ENCODE results near the gene PATJ.
A peak's percentile ranks its signal among the peaks of the same experiment; 100 is the strongest.

PATJ gene

GRCh38 chr1:62111084-62111483 is 368.8 kb downstream of the PATJ start:
- H3K79me2 ChIP-seq (ENCODE audit: control insufficient read depth, insufficient read depth, low read length, poor library complexity), result no peaks in the 10 kb centered on the region
- H2BK12ac ChIP-seq (ENCODE audit: low read length), result no peak overlapping the region
- no peak overlapping the region for H3K4ac ChIP-seq (ENCODE audit: low read depth, low read length)
- H2BK120ac ChIP-seq (ENCODE audit: insufficient read depth, low read length, poor library complexity), result no peak overlapping the region
- no peak overlapping the region for H2AK5ac ChIP-seq (ENCODE audit: low read length)
- no peak overlapping the region for H2BK5ac ChIP-seq (ENCODE audit: low read depth, low read length, poor library complexity)
- no peak overlapping the region for H4K12ac ChIP-seq (ENCODE audit: low read depth, low read length)
- peaks cover 0 to 2% of the 10 kb centered on the region in 2 experiments for H3K36me3 ChIP-seq (ENCODE audit: control insufficient read depth in 1 of 2, insufficient read depth in 2 of 2, low read length in 2 of 2)
- H3K23ac ChIP-seq (ENCODE audit: low read length), result no peak overlapping the region
- H3K9me3 ChIP-seq (ENCODE audit: insufficient read depth, low read depth, low read length), result no peaks in the 10 kb centered on the region
- H3K4me2 ChIP-seq (ENCODE audit: low read length), result no peak overlapping the region
- no peak overlapping the region for H3K18ac ChIP-seq (ENCODE audit: low read length)
- H4K91ac ChIP-seq (ENCODE audit: low read depth, low read length), result no peak overlapping the region
- H3K4me1 ChIP-seq (ENCODE audit: control insufficient read depth in 1 of 2, insufficient read depth in 2 of 2, low read length in 2 of 2), result no peaks in the 10 kb centered on the region
- H2AFZ ChIP-seq (ENCODE audit: insufficient read depth, low read length, poor library complexity), result no peak overlapping the region
- H3K14ac ChIP-seq (ENCODE audit: low read length), result no peak overlapping the region
- no peak overlapping the region for H3K27ac ChIP-seq (ENCODE audit: low read depth, low read length)
- H3K4me3 ChIP-seq (ENCODE audit: low read depth, low read length), result no peak overlapping the region
- H4K8ac ChIP-seq (ENCODE audit: low read depth, low read length), result no peak overlapping the region
- WGBS (ENCODE audit: extremely low coverage, insufficient coverage, insufficient read length), result no CpG with 5 or more reads among the region's 1 CpG
- no peak overlapping the region for H3K9ac ChIP-seq (ENCODE audit: low read length)
- no peaks in the 10 kb centered on the region for H3K79me1 ChIP-seq (ENCODE audit: low read length)
- DNase-seq, result no peak
- H3K27me3 ChIP-seq (ENCODE audit: insufficient read depth, low read length), result no peaks in the 10 kb centered on the region

- peaks cover 0 to 4% of the 10 kb centered on the region in 2 experiments for H3K36me3 ChIP-seq (ENCODE audit: control insufficient read depth in 1 of 2, insufficient read depth in 2 of 2, low read length in 2 of 2)
- no peak overlapping the region for H2BK120ac ChIP-seq (ENCODE audit: insufficient read depth, low read length, poor library complexity)
- H3K79me1 ChIP-seq (ENCODE audit: low read length), result no peaks in the 10 kb centered on the region
- H3K27ac ChIP-seq (ENCODE audit: low read depth, low read length), result no peak overlapping the region
- no peak overlapping the region for H2AFZ ChIP-seq (ENCODE audit: insufficient read depth, low read length, poor library complexity)
- no peak overlapping the region for H4K91ac ChIP-seq (ENCODE audit: low read depth, low read length)
- H4K12ac ChIP-seq (ENCODE audit: low read depth, low read length), result no peak overlapping the region
- no peak overlapping the region for H3K4ac ChIP-seq (ENCODE audit: low read depth, low read length)
- H4K8ac ChIP-seq (ENCODE audit: low read depth, low read length), result no peak overlapping the region
- H3K9me3 ChIP-seq (ENCODE audit: insufficient read depth, low read depth, low read length), result no peaks in the 10 kb centered on the region
- H3K4me3 ChIP-seq (ENCODE audit: low read depth, low read length), result no peak overlapping the region
- no peak overlapping the region for H3K18ac ChIP-seq (ENCODE audit: low read length)
- H3K23ac ChIP-seq (ENCODE audit: low read length), result no peak overlapping the region
- H3K79me2 ChIP-seq (ENCODE audit: control insufficient read depth, insufficient read depth, low read length, poor library complexity), result no peaks in the 10 kb centered on the region
- H3K4me1 ChIP-seq (ENCODE audit: control insufficient read depth in 1 of 2, insufficient read depth in 2 of 2, low read length in 2 of 2), result no peaks in the 10 kb centered on the region
- no peak overlapping the region for H2BK12ac ChIP-seq (ENCODE audit: low read length)
- no peak overlapping the region for H2AK5ac ChIP-seq (ENCODE audit: low read length)
- H3K9ac ChIP-seq (ENCODE audit: low read length), result no peak overlapping the region
- H3K14ac ChIP-seq (ENCODE audit: low read length), result no peak overlapping the region
- no peak for DNase-seq
- H3K4me2 ChIP-seq (ENCODE audit: low read length), result no peak overlapping the region
- H2BK5ac ChIP-seq (ENCODE audit: low read depth, low read length, poor library complexity), result no peak overlapping the region
- H3K27me3 ChIP-seq (ENCODE audit: insufficient read depth, low read length), result no peaks in the 10 kb centered on the region
These were observed 371.2 kb downstream of the PATJ start for GRCh38 chr1:62113507-62113906.

- H3K4me2 ChIP-seq (ENCODE audit: low read length), result no peak overlapping the region
- WGBS (ENCODE audit: extremely low coverage, insufficient coverage, insufficient read length), result no CpG with 5 or more reads among the region's 6 CpGs
- H3K9ac ChIP-seq (ENCODE audit: low read length), result no peak overlapping the region
- H4K8ac ChIP-seq (ENCODE audit: low read depth, low read length), result no peak overlapping the region
- H3K79me1 ChIP-seq (ENCODE audit: low read length), result no peaks in the 10 kb centered on the region
- H3K14ac ChIP-seq (ENCODE audit: low read length), result no peak overlapping the region
- H3K27ac ChIP-seq (ENCODE audit: low read depth, low read length), result no peak overlapping the region
- H3K9me3 ChIP-seq (ENCODE audit: insufficient read depth, low read depth, low read length), result no peaks in the 10 kb centered on the region
- no peaks in the 10 kb centered on the region for H3K27me3 ChIP-seq (ENCODE audit: insufficient read depth, low read length)
- DNase-seq, result no peak
- H3K79me2 ChIP-seq (ENCODE audit: control insufficient read depth, insufficient read depth, low read length, poor library complexity), result no peaks in the 10 kb centered on the region
- H3K4me3 ChIP-seq (ENCODE audit: low read depth, low read length), result no peak overlapping the region
- no peak overlapping the region for H4K12ac ChIP-seq (ENCODE audit: low read depth, low read length)
- no peak overlapping the region for H3K23ac ChIP-seq (ENCODE audit: low read length)
- no peak overlapping the region for H2BK12ac ChIP-seq (ENCODE audit: low read length)
- no peak overlapping the region for H2AK5ac ChIP-seq (ENCODE audit: low read length)
- peaks cover 2% of the 10 kb centered on the region in 2 experiments for H3K4me1 ChIP-seq (ENCODE audit: control insufficient read depth in 1 of 2, insufficient read depth in 2 of 2, low read length in 2 of 2)
- H3K4ac ChIP-seq (ENCODE audit: low read depth, low read length), result no peak overlapping the region
- no peak overlapping the region for H2AFZ ChIP-seq (ENCODE audit: insufficient read depth, low read length, poor library complexity)
- H3K36me3 ChIP-seq (ENCODE audit: control insufficient read depth in 1 of 2, insufficient read depth in 2 of 2, low read length in 2 of 2), result peaks cover 2 to 4% of the 10 kb centered on the region in 2 experiments
- H2BK5ac ChIP-seq (ENCODE audit: low read depth, low read length, poor library complexity), result no peak overlapping the region
- no peak overlapping the region for H4K91ac ChIP-seq (ENCODE audit: low read depth, low read length)
- no peak overlapping the region for H3K18ac ChIP-seq (ENCODE audit: low read length)
- H2BK120ac ChIP-seq (ENCODE audit: insufficient read depth, low read length, poor library complexity), result no peak overlapping the region
These were observed 374.9 kb downstream of the PATJ start for GRCh38 chr1:62117018-62117750.

- Histone ChIP-seq H3K4ac (ENCODE audit: low read depth, low read length) (no peak overlapping the region), H4K91ac (ENCODE audit: low read depth, low read length) (no peak overlapping the region), H2AK5ac (ENCODE audit: low read length) (no peak overlapping the region), H2BK5ac (ENCODE audit: low read depth, low read length, poor library complexity) (peak overlapping the region; percentile 77), H4K8ac (ENCODE audit: low read depth, low read length) (no peak overlapping the region), H3K9ac (ENCODE audit: low read length) (no peak overlapping the region), H3K36me3 (ENCODE audit: control insufficient read depth in 1 of 2, insufficient read depth in 2 of 2, low read length in 2 of 2) (peaks cover 11 to 14% of the 10 kb centered on the region in 2 experiments), H3K4me1 (ENCODE audit: control insufficient read depth in 1 of 2, insufficient read depth in 2 of 2, low read length in 2 of 2) (peaks cover 0 to 2% of the 10 kb centered on the region in 2 experiments), H3K9me3 (ENCODE audit: insufficient read depth, low read depth, low read length) (no peaks in the 10 kb centered on the region), H3K23ac (ENCODE audit: low read length) (no peak overlapping the region), H2BK120ac (ENCODE audit: insufficient read depth, low read length, poor library complexity) (no peak overlapping the region), H4K12ac (ENCODE audit: low read depth, low read length) (no peak overlapping the region), H3K27me3 (ENCODE audit: insufficient read depth, low read length) (no peaks in the 10 kb centered on the region), H2BK12ac (ENCODE audit: low read length) (no peak overlapping the region), H3K79me1 (ENCODE audit: low read length) (no peaks in the 10 kb centered on the region), H3K18ac (ENCODE audit: low read length) (no peak overlapping the region), H3K14ac (ENCODE audit: low read length) (no peak overlapping the region), H3K4me2 (ENCODE audit: low read length) (no peak overlapping the region), H2AFZ (ENCODE audit: insufficient read depth, low read length, poor library complexity) (no peak overlapping the region), H3K79me2 (ENCODE audit: control insufficient read depth, insufficient read depth, low read length, poor library complexity) (no peaks in the 10 kb centered on the region), H3K4me3 (ENCODE audit: low read depth, low read length) (no peak overlapping the region), H3K27ac (ENCODE audit: low read depth, low read length) (peak overlapping the region; percentile 42)
- no CpG with 5 or more reads among the region's 5 CpGs for WGBS (ENCODE audit: extremely low coverage, insufficient coverage, insufficient read length)
- peak; percentile 53 to 86 for DNase-seq
These were observed 384.5 kb downstream of the PATJ start for GRCh38 chr1:62126579-62127290.

Data from trophoblast cell (in vitro differentiated cells and primary cell).